B cell (primary cell): Measurements from ENCODE around the gene STRN. TPM values are rescaled to one million over a fixed set of nuclear protein-coding genes. Genes with fewer than 3 reads are reported as not detected.

ENCODE experiments used
- ATAC-seq: fragments of 200-7000 bp; cut with Tn5 transposase; one replicate; pipeline ENCODE4 v1.10.0; 2021; ENCODE audit warnings: low read depth, mild to moderate bottlenecking, moderate number of reproducible peaks, moderate library complexity
- CTCF ChIA-PET: fragments of 350-600 bp; sonication (Branson Sonifier 250); formaldehyde crosslinking; loops from one replicate; lab custom pipeline; 2021; ENCODE audit warnings: antibody characterized with exemption, inconsistent platforms; lab: Charles Lee
- POLR2A ChIA-PET: fragments of 350-600 bp; sonication (Branson Sonifier 250); formaldehyde crosslinking; loops from one replicate; lab custom pipeline; 2021; ENCODE audit warnings: antibody characterized with exemption; lab: Charles Lee
- DNase-seq: peaks from one replicate; pipeline ENCODE4 v3.0.0; 2013
- H2AFZ ChIP-seq: 2 replicates; pipeline ENCODE4 v1.6.1; 2012; ENCODE audit warnings: mild to moderate bottlenecking, low read depth, low read length; ENCODE audit not compliant: insufficient read depth, poor library complexity, severe bottlenecking
- H3K27ac ChIP-seq, 2 donors: 1 replicate in 1 of 2; 2 replicates in 1 of 2; pipeline ENCODE4 v1.5.1; 2012 to 2013; ENCODE audit warnings: low read length in 2 of 2, mild to moderate bottlenecking in 2 of 2, moderate library complexity in 1 of 2
- H3K27me3 ChIP-seq, 4 experiments: fragments of 200-600 bp in 1 of 4; sonication (generic) in 1 of 4; replicated peaks in 1 of 4; 1 replicate in 2 of 4; 2 replicates in 2 of 4; pipeline versions ENCODE4 v1.6.1 to v1.7.0; 2013 to 2016; ENCODE audit warnings: low read length in 3 of 4, mild to moderate bottlenecking in 2 of 4, mixed read lengths in 1 of 4, moderate library complexity in 1 of 4; ENCODE audit not compliant: insufficient read depth in 4 of 4, control insufficient read depth in 3 of 4; ENCODE audit errors: control extremely low read depth in 1 of 4
- H3K36me3 ChIP-seq, 2 experiments: replicated peaks in 1 of 2; 1 replicate in 1 of 2; 2 replicates in 1 of 2; pipeline versions ENCODE4 v1.6.1 to v1.7.1; 2013; ENCODE audit warnings: low read length in 1 of 2; ENCODE audit not compliant: insufficient read depth in 2 of 2, control insufficient read depth in 1 of 2; ENCODE audit errors: control extremely low read depth in 1 of 2, extremely low read depth in 1 of 2
- H3K4me1 ChIP-seq, 2 donors: fragments of 200-600 bp in 1 of 2; sonication (generic) in 1 of 2; 1 replicate in 1 of 2; 2 replicates in 1 of 2; pipeline versions ENCODE4 v1.5.1 to v1.6.1; 2013 to 2017; ENCODE audit warnings: low read length in 2 of 2; ENCODE audit not compliant: control insufficient read depth in 2 of 2, insufficient read depth in 2 of 2
- H3K4me2 ChIP-seq: replicated peaks from 2 replicates; pipeline ENCODE3; 2012; ENCODE audit warnings: mild to moderate bottlenecking, low read depth, low read length; ENCODE audit not compliant: poor library complexity, severe bottlenecking
- H3K4me3 ChIP-seq, 5 experiments: fragments of 200-600 bp in 1 of 5; sonication (generic) in 1 of 5; 1 replicate in 3 of 5; 2 replicates in 2 of 5; pipeline versions ENCODE4 v1.5.1 to v1.7.0; 2011 to 2016; ENCODE audit warnings: low read length in 4 of 5, mild to moderate bottlenecking in 4 of 5, low read depth in 2 of 5, control low read depth in 1 of 5, moderate library complexity in 1 of 5; ENCODE audit not compliant: insufficient read depth in 1 of 5; ENCODE audit errors: control extremely low read depth in 1 of 5, extremely low read depth in 1 of 5
- H3K79me2 ChIP-seq: fragments of 200-600 bp; sonication (generic); one replicate; pipeline ENCODE4 v1.6.0; 2016; ENCODE audit warnings: low read length; ENCODE audit not compliant: control insufficient read depth, insufficient read depth
- H3K9ac ChIP-seq: fragments of 200-600 bp; sonication (generic); 2 replicates; pipeline ENCODE4 v1.6.1; 2017; ENCODE audit warnings: mild to moderate bottlenecking, low read length, moderate library complexity
- H3K9me3 ChIP-seq, 3 donors: one replicate each; pipeline versions ENCODE4 v1.6.1 to v1.7.1; 2013; ENCODE audit warnings: low read length in 2 of 3; ENCODE audit not compliant: control insufficient read depth in 2 of 3, insufficient read depth in 1 of 3; ENCODE audit errors: control extremely low read depth in 1 of 3
- H4K20me1 ChIP-seq: 2 replicates; pipeline ENCODE4 v1.6.0; 2012; ENCODE audit warnings: mild to moderate bottlenecking, low read length; ENCODE audit not compliant: insufficient read depth, control insufficient read depth, poor library complexity, severe bottlenecking
- H3K27ac Mint-ChIP-seq: one replicate; pipeline ENCODE4 v1.8.0; 2021; ENCODE audit warnings: mixed read lengths
- H3K27me3 Mint-ChIP-seq: one replicate; pipeline ENCODE4 v1.8.0; 2021; ENCODE audit warnings: mixed read lengths
- H3K4me1 Mint-ChIP-seq: one replicate; pipeline ENCODE4 v1.8.0; 2021; ENCODE audit warnings: mixed read lengths
- H3K4me3 Mint-ChIP-seq: one replicate; pipeline ENCODE4 v1.8.0; 2021; ENCODE audit warnings: mixed read lengths
- H3K9me3 Mint-ChIP-seq: one replicate; pipeline ENCODE4 v1.8.0; 2022; ENCODE audit warnings: mixed read lengths; ENCODE audit not compliant: insufficient read depth
- EZH2 ChIP-seq: IDR thresholded peaks from 2 replicates; pipeline ENCODE4 v1.6.1; 2012; ENCODE audit warnings: borderline replicate concordance, low read depth, mild to moderate bottlenecking, moderate library complexity, low read length; ENCODE audit not compliant: insufficient read depth, poor library complexity, severe bottlenecking
- WGBS: methylation state at CpG from one replicate; pipeline ENCODE4 v1.1.5; 2013; ENCODE audit warnings: missing lambda C conversion rate; ENCODE audit not compliant: insufficient coverage; 5-methylcytosine and 5-hydroxymethylcytosine counted together
- intact Hi-C: fragments of 100-400 bp; cut with micrococcal nuclease; formaldehyde crosslinking; loops from one replicate; pipeline ENCODE4 v1.10.0; 2022
- polyA plus RNA-seq: library from polyadenylated mRNA; depleted of rRNA; stranded (reverse); fragments of >200 nt; gene quantifications from 2 replicates; pipeline ENCODE4 v1.2.3, GENCODE V29; 2012
- total RNA-seq, 2 donors: library from RNA; stranded (reverse); fragments of 120-200 nt in 1 of 2; gene quantifications; 1 replicate in 1 of 2; 2 replicates in 1 of 2; pipeline versions ENCODE4 v1.2.3 to v1.2.4, GENCODE V29; 2013 to 2022
- TF ChIP-seq, protein P1 (sequence below): fragments of 200-600 bp; IDR thresholded peaks from one replicate; pipeline ENCODE4 v1.8.0; 2022; ENCODE audit warnings: antibody characterized with exemption, mild to moderate bottlenecking

Gene STRN
- total and polyA plus RNA-seq, 2 donors (not counting 1 experiment from before 2014, with no cell fraction given), result 5.8 to 38.6 TPM

- POLR2A ChIA-PET, result no interaction called here
- Histone ChIP-seq H3K4me1 (no peaks in the 10 kb centered on the region), H3K4me3 (no peak overlapping the region), H3K27ac (no peak overlapping the region), H3K79me2 (no peaks in the 10 kb centered on the region), H3K36me3 (no peaks in the 10 kb centered on the region), H3K9me3 (peaks cover 0 to 4% (median 3%) of the 10 kb centered on the region in 3 donors), H3K4me2 (no peak overlapping the region), H3K27me3 (no peaks in the 10 kb centered on the region), H2AFZ (no peak overlapping the region), H4K20me1 (no peaks in the 10 kb centered on the region), H3K9ac (no peak overlapping the region)
- Mint-ChIP-seq H3K9me3 (no peaks in the 10 kb centered on the region), H3K27me3 (peaks cover 5% of the 10 kb centered on the region), H3K4me1 (no peaks in the 10 kb centered on the region), H3K27ac (no peak overlapping the region), H3K4me3 (no peak overlapping the region)
- 78% methylated on average over 11 of the region's 11 CpGs for WGBS
- no peak for DNase-seq
- CTCF ChIA-PET, result no interaction called here
- TF ChIP-seq, protein P1, sequence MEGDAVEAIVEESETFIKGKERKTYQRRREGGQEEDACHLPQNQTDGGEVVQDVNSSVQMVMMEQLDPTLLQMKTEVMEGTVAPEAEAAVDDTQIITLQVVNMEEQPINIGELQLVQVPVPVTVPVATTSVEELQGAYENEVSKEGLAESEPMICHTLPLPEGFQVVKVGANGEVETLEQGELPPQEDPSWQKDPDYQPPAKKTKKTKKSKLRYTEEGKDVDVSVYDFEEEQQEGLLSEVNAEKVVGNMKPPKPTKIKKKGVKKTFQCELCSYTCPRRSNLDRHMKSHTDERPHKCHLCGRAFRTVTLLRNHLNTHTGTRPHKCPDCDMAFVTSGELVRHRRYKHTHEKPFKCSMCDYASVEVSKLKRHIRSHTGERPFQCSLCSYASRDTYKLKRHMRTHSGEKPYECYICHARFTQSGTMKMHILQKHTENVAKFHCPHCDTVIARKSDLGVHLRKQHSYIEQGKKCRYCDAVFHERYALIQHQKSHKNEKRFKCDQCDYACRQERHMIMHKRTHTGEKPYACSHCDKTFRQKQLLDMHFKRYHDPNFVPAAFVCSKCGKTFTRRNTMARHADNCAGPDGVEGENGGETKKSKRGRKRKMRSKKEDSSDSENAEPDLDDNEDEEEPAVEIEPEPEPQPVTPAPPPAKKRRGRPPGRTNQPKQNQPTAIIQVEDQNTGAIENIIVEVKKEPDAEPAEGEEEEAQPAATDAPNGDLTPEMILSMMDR, result no peak
- TF ChIP-seq EZH2, result no peak
- no peak for ATAC-seq
- intact Hi-C loops, result no loop called here
Measured at GRCh38 chr2:36805635-36806224, 160.6 kb downstream of the STRN start.

- no peak for DNase-seq
- TF ChIP-seq EZH2, result no peak
- TF ChIP-seq, protein P1, result no peak
- Histone ChIP-seq H3K9ac (no peak overlapping the region), H3K79me2 (no peaks in the 10 kb centered on the region), H2AFZ (no peak overlapping the region), H3K9me3 (peaks cover 0 to 3% (median 0%) of the 10 kb centered on the region in 3 donors), H3K4me3 (no peak overlapping the region), H4K20me1 (no peaks in the 10 kb centered on the region), H3K36me3 (no peaks in the 10 kb centered on the region), H3K4me1 (no peaks in the 10 kb centered on the region), H3K27me3 (peaks cover 0 to 2% (median 0%) of the 10 kb centered on the region in 4 experiments), H3K27ac (no peak overlapping the region), H3K4me2 (no peak overlapping the region)
- Mint-ChIP-seq H3K4me1 (no peaks in the 10 kb centered on the region), H3K9me3 (no peaks in the 10 kb centered on the region), H3K27ac (no peak overlapping the region), H3K4me3 (no peak overlapping the region), H3K27me3 (peaks cover 17% of the 10 kb centered on the region)
- POLR2A ChIA-PET, result no interaction called here
- no peak for ATAC-seq
- CTCF ChIA-PET, result no interaction called here
- WGBS, result 71% methylated on average over 2 of the region's 3 CpGs
- intact Hi-C loops, result no loop called here
Measured at GRCh38 chr2:36802952-36803351, 163.4 kb downstream of the STRN start.
